HG02623 (cell line): Measurements from ENCODE around the gene XAB2.
"Not testable (repeated sequence)": the region's sequence is repeated elsewhere in the genome, so short reads cannot be mapped to it uniquely, and the experiment has no call there.

Experiments
- ATAC-seq: cut with Tn5 transposase; IDR thresholded peaks from one replicate; pipeline ENCODE4 v1.9.1; 2021; ENCODE audit warnings: moderate library complexity; ENCODE audit not compliant: unreplicated experiment

XAB2 gene

GRCh38 chr19:7582446-7582845 lies 46.9 kb downstream of the XAB2 start:
- no peak for ATAC-seq

GRCh38 chr19:7579182-7579581 lies 50.2 kb downstream of the XAB2 start:
- no peak for ATAC-seq

- no peak for ATAC-seq
These were observed 51.2 kb downstream of the XAB2 start for GRCh38 chr19:7578127-7578526.

GRCh38 chr19:7577422-7577821 lies 51.9 kb downstream of the XAB2 start:
- not testable (repeated sequence) for ATAC-seq

- no peak for ATAC-seq
These were observed 53.8 kb downstream of the XAB2 start for GRCh38 chr19:7575434-7576040.

- ATAC-seq, result no peak
These were observed 58.6 kb downstream of the XAB2 start for GRCh38 chr19:7570761-7571160.
